Stimulated activated CD4-positive, alpha-beta T cell treated with anti-CD3 and anti-CD28 coated beads, Interleukin-12 subunit alpha, Interleukin-12 subunit beta, amount 100 ng/mL, for 48 hours (primary cell): ENCODE results near the gene CELF4.

Experiments used
- DNase-seq, 3 donors: peaks; one replicate each; pipeline ENCODE4 v3.0.0-alpha.2; 2020; ENCODE audit warnings: low read depth in 2 of 3, low spot score in 1 of 3

Gene CELF4

DNA sequence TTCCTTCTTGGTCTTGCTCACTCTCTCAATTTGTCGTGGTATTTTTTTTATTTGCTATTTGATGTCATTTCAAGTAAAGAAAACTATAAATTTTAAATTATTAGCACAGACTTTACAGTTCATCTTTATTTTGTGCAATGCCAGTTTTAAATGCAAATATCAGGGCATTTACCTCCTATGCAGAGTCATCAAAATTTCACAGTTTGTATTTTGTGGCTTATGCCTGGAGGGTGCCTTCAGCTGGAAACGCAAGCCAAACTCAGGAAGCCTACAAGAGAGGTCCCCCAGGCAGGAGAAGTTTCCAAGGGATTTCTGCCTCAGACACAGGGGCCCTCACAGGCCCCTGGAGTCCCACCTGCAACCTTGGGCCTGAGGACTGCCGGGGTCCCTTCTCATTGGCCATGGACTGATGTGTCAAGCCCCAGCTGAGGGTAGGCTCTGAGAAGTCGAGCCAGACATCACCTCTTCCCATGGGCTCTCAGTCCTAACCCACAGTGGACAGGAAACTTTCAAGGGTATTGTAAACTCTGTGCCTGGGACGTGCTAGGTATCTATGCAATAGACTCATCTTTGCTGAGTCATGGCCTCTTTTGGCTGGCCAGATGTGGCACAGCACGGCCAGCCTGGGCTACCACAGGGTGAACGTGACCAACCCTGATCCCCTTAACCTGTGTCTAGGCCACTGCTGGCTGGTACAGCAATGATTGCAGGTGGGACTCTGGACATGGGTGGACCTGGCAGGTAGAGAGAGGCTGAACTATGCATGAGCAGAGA, 236.5 kb downstream of the CELF4 start:
- DNase-seq = no peak

- DNase-seq = no peak
Measured at GRCh38 chr18:37327063-37327577, 238.5 kb downstream of the CELF4 start.

- peak in 1 of 3 donors; percentile 8 for DNase-seq
Measured at GRCh38 chr18:37322492-37323035, 243.0 kb downstream of the CELF4 start.

GRCh38 chr18:37321582-37322491, 243.8 kb downstream of the CELF4 start:
- DNase-seq = no peak

DNA sequence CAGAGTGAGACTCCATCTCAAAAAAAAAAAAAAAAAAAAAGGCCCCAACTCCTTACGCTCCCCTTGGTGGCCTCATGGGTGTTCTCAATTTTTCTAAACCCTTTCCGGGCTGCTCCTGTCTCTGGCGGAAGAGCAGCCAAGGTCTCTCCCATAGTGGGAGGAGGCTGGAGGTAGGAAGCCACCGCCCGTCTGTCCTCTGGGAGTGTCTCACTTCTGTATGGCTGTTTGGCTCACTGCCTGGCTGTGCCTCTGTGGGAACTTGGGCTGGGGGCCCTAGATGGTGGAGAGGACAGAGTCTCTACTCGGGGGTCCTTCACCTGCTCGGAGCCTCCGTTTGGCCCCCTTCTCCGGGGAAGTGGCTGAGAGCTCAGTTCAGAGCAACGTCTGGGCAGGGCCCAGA, 245.3 kb downstream of the CELF4 start:
- DNase-seq = no peak

GRCh38 chr18:37318360-37319355, 246.9 kb downstream of the CELF4 start:
- DNase-seq = no peak

DNA sequence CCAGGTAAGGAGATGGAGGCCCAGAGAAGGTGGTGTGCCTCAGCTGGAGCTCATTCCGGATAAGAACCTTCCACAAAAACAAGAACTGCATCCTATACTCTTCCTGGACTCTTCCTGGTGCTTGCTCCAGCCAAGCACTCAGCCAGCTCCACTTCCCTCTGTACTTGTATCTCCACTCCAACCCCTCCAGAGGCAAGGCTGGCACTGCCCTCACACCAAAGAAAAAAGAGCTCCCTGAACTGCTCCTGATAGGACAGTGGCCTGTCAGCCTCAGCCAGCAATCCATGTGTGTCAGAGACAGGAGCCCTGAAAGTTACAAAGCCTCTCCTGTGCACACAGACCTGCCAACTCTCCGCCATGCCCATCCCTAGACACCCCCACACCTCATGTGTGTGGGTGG, 248.1 kb downstream of the CELF4 start:
- DNase-seq = no peak

DNA sequence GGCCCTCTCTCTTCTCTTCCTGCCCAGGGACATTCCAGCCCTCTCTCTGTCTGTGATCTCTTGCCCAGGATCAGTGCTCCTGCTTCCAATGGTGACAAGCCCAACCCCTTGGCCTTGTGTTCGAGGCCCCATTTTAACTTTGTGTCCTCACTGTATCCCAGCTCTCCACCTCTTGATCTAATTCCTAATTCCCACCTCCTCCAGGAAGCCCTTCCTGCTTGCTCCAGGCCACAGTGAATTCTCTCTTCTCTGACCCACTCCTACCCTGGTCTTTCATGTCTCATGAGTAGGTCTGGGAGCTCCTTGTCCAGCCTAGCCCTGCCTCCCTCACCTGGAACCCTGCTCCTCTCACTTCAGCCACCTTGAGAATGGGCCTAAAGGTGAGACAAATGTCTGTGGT, 249.1 kb downstream of the CELF4 start:
- DNase-seq = no peak

DNA sequence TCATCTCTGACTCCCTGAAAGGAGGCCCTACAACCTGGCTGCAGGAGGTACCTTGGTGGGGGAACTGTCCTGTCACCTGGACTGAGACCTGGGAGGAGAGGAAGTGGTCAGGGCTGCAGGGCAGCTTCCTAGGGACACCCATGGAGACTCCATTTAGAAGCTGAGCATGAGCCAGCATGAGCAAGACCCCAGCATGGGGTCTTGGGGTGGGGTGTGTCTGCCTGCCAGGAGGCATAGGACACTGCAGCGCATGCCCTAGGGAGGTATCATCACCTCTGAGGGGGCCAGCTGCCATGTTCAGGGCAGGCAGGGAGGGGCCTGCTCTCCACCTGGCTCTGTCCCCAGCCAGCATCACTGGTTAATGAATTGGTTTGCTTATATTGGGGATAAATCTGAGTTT, 249.7 kb downstream of the CELF4 start:
- no peak for DNase-seq

DNA sequence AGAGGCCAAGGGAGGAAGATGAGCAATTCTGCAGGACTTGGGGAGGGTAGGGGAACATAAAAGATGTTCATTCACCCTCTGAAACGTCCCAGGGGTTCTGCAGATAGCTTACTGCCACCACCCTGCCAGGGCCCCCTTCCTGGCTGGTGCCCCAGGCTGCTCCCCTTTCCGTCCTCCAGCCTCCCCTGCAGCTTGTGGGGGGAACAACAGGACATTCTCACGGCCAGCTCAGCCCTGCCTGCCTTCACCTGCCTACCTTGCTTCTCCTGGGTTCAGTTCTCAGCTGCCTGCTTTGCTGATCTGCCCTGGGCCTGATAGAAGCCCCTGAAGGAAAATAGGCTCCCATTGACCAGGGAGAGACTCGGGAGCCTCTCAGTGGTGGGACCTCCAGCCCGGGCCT, 251.1 kb downstream of the CELF4 start:
- no peak for DNase-seq

GRCh38 chr18:37313624-37314023, 252.0 kb downstream of the CELF4 start:
- no peak for DNase-seq

- no peak for DNase-seq
Measured at GRCh38 chr18:37309861-37310260, 255.7 kb downstream of the CELF4 start.

DNA sequence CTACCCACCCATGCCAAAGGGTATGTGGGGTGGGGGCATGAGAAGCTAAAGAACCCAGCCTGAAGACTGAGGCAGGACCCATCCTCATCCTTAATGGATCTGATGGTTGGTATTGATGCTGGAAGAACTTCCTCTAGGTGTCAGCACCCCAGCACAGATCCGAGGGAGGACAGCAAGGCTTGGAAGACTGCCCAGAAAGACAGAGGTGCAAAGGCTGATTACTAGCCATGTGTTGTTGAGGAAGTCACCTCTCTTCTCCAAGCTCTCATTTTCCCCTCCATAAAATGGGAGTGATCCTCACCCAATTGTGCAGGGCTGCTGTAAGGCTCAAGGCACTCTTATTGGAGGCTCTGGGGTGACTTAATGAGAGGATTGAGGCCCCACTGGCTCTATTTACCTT, 256.5 kb downstream of the CELF4 start:
- no peak for DNase-seq

DNA sequence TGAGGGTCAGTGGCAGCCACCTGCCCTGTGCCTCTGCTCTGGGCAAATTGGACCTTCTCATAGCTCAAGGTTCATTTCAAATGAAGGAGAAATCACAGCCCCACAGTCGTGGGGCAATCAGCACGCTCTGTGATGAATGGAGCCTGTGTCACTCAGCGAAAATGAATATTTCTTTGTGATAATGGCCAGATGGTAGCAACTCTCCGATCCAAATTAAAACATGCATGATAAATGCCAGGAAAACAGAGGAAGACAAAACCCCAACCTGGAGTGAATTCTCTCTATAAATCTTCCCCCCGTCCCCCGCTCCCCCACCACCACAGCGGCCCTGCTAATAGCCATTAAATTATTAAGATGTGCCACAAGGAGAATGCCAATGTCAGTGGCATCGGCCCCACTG, 258.4 kb downstream of the CELF4 start:
- no peak for DNase-seq

- DNase-seq = no peak
Measured at GRCh38 chr18:37306432-37306831, 259.2 kb downstream of the CELF4 start.

DNA sequence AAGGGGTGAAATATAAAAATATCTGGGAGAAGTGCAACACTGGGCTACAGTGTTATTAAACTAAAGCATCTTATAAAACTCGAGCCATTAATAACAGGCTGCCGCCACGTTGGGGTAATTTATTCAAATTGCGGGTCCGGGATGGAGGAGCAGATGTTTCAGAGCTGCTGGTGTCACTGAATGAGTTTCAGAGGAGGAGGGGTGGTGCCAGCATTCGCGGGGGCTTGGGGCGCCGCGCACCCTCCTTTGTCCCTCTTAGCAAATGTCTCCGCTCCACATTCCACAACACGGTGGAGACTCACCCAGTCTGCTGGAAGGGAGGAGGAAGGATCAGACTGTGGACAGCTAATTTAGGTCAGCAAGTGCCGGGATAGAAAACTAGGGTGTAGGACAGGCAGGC, 260.5 kb downstream of the CELF4 start:
- DNase-seq = no peak

DNA sequence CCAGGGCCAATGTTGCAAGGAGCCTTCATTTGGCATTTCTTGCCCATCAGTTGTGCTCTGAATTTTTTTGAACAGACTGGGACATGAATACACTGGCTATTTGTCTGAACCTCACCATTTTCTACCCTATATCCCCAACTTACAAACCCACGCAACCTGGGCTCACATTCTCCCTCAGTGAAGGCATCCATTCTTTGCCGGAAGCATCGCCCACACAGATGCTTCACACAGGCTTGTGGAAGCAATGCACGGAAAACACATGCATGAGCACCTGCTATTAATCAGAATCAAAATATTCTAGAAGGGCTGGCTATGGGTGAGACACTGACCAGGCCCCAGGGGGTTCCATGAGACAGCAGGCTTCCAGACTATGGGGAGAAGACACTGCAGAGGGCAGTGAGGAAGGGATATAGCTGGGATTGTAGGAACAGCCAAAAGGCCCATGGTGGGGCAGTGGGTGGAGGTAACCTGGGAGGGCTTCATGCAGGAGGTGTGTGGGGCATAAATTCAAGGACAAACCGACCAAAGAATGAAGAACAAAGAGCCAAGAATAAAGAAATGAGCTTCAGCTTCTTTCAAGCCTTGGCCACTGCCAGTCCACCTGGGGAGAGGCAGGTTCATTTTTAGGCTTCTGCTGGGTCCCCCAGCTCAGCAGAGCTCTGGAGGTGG, 261.5 kb downstream of the CELF4 start:
- DNase-seq = no peak

DNA sequence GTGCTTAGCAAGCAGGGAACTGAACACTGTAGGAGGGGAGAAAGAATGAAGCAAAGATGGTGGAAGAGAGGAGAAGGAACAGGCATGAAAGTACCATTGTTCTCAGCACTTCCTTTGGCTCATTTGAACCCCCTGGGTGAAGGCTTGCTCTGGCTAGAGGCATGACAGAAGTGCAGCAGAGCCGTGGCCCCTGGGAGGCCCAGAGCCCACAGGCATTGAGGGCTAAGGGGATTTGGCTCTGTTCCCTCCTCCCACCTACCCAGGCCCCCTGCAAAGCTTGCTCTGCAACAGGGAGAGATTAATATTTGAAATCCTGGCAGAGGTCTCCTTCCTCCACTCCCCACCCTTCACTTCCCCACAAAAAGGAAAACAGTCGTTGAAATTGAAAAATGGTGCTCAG, 262.6 kb downstream of the CELF4 start:
- no peak for DNase-seq

GRCh38 chr18:37302519-37302918, 263.1 kb downstream of the CELF4 start:
- DNase-seq = no peak
